H4 (cell line): Measurements from ENCODE around the gene PSAPL1. TPM values are rescaled to one million over a fixed set of nuclear protein-coding genes. Genes with fewer than 3 reads are reported as not detected.

Experiments
- DNase-seq: peaks from one replicate; pipeline ENCODE4 v3.0.0-alpha.2; 2015; ENCODE audit warnings: low spot score
- total RNA-seq: library from RNA; depleted of rRNA; stranded (reverse); fragments of >200 nt; shearing (Covaris generic); gene quantifications from 2 replicates; pipeline ENCODE4 v1.2.3, GENCODE V29; 2014; rRNA removed

Gene PSAPL1
- total RNA-seq, 1 experiment from 2014 or later, result not detected

DNA sequence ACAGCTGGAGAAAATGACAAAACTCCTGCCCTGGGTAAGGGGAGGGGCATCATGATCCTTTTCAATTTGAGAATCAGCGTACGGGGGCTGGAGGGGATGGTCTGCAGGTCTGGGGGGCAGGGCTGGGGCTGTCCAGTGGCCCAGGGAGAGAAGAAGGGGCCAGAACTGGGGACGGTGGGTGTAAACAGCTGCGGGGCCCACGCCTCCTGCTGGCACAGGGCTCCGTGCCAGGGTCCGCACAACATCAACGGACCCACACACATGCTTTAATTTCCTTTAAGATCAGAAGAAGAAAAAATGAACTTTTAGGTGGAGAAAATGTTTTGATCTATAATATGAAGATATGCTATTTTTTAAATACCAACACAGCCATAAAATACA, 52.1 kb downstream of the PSAPL1 start:
- no peak for DNase-seq

DNA sequence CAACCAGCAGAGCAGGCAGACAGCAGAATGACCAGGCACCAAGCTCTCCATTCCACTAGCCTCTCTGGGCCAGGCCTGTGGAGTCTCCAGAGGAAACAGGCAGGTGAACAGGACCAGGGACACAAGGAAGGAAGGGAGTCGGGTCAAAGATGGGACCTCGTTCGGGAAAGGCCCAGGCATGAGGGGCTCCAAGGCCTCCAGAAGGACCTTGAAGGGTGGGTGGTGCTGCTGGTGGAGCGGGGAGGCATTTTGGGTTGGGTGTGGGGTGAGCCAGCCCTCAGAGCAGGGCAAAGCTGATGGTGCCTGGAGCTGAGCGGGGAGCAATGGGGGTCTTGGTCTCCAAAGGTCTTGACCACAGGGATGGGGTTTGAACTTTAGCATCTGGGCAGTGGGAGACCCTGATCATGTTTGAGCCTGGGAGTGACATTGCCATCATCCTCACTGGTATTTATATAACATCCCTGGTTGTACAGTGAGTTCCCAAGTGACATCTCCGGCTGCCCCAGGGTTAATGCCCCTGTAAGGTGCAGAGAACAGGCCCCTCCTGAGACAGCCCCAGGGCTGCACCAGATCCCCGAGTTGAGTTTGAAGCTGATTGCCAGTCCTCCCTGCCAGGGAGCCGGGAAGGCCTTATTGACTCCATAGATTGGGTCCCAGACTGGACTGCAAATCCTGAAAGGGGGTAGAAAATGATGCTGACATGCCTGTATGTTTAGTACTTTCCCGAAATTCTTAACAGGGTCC, 52.7 kb downstream of the PSAPL1 start:
- DNase-seq, result no peak

DNA sequence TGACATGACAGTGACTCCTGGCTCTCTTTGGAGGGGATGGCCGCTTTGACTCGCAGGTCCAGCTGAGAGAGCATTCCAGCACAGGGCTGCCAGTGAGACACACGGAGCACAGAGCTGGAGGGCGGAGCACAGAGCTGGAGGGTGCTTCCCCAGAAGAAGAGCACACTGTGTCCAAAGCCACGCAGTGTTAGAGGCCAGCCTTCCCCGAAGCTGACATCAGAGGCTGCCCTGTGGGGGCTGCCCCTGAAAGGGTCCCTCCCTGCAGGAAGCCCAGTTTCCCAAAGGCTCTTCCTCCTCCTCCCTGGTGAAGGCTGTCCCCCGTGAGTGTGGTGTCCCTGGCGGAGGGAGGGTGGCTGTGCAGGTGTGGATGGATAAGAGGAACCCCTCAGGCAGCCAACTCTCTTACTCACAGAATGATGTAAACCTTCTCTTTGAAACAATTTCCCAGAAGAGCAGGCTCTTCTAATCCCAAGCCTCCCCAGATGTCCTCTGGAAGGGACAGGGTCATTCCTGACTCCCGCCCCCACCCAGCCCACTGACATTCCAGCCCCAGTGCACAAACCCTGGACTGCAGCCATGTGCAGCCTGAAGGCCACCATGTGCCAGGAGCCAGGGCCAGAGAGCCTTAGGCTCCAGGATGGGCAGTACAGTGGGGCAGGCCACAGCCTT, 53.4 kb downstream of the PSAPL1 start:
- DNase-seq, result no peak

Other genes with a start within 250 kb of the PSAPL1 start
- 0.02 and 0.08 TPM in 2 replicates for gene SORCS2, start 242.4 kb downstream of the PSAPL1 start, total RNA-seq